Suppressor macrophage (primary cell): ENCODE results near the gene ZNF488.
A peak's percentile ranks its signal among the peaks of the same experiment; 100 is the strongest.
"Not testable (repeated sequence)": the region's sequence is repeated elsewhere in the genome, so short reads cannot be mapped to it uniquely, and the experiment has no call there.

Source experiments
- DNase-seq, 4 experiments: peaks; one replicate each; pipeline ENCODE4 v3.0.0-alpha.2; 2020 to 2022
- total RNA-seq, 17 experiments: gene quantifications; one replicate each; lab custom pipeline; 2026; ENCODE audit warnings: mixed read lengths in 6 of 17, inconsistent platforms in 3 of 17; lab: John Stamatoyannopoulos, UW

Gene ZNF488, protein sequence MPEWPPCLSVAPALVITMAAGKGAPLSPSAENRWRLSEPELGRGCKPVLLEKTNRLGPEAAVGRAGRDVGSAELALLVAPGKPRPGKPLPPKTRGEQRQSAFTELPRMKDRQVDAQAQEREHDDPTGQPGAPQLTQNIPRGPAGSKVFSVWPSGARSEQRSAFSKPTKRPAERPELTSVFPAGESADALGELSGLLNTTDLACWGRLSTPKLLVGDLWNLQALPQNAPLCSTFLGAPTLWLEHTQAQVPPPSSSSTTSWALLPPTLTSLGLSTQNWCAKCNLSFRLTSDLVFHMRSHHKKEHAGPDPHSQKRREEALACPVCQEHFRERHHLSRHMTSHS
- 0 to 1.5 (median 0) reads per million in 17 experiments for total RNA-seq

DNA sequence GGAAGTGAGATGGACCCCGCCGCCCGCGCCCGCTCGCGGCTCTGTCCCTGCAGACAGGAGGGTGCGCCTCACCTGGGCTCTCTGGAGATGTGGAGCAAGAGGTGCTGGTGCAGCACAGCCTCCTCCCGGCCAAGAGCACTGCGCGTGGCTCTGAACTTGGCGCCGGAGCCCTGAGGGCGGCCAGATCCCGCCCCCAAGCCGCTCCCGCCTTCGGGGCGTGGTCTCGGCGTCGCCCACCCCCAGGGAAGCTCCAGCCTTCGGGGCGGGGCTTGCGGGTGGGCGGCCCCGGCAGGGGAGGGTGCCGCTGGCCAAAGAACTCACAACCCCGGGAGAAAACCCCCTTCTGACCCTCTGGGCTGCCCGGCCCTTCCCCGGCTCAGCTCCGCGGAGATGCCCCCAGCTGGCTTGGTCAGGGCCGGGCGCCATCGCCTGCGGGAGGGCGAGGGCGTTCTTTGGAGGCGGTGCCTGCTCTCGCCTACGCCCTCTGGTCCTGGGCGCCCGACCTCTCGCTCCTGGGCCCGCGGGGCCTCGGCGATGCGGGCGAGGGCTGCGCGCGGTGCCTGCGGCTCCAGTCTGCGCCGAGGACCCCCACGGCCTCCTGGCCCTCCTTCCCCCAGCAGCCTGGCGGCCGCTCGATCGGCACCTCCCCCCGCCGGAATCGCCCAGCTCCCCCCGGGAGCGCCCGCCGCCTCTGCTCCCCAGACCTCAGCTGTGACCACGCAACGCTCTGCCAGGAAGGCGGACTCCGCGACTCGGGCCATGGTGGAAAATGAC lies at the start of gene ZNF488:
Gene ZNF488, minus strand, starts transcription at position 146 of the 774 bp plus-strand sequence. CDS start 15,464 bp downstream, outside the sequence.
- peak; percentile 67 to 89 (median 78) for DNase-seq

DNA sequence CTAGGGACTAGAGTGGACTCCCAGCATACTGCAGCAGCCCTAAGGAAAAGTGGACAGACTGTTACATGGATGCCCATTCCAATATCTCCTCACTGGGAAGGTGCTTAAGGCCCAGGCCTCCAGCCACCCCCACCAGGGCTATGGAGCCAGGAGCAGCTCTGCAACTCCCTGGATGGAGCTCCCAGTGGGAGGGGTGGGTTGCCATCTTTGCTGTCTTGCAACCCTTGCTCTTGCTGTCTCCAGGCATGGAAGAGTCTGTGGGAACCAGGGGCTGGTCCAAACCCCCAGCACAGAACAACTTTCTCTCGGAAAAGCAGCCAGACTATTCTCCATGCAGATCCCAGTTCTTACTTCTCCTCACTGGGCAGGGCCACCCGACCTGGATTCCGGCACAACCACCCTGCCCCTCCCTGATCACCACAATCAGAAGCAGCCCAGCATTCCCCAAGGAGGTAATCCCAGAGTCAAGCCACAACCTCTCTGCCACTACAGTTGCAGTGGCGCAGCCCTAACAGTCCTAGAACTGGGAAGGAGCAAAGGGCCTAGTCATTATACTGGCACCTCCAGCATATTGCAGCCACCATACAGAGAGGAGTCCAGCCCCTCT lies 41.8 kb upstream of the ZNF488 start:
- DNase-seq = no peak

DNA sequence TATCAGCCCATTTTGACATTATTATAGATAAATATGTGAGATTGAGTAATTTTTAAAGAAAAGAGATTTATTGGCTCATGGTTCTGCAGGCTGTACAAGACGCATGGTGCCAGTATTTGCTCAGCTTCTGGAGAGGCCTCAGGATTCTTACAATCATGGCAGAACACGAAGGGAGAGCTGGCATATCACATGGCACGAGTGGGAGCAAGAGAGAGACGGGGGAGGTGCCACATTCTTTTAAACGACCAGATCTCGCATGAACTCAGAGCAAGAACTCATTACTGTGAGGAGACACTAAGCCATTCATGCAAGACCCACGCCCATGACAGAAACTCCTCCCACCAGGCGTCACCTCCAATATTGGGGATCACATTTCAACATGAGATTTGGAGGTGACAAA lies 40.1 kb upstream of the ZNF488 start:
- DNase-seq = no peak

DNA sequence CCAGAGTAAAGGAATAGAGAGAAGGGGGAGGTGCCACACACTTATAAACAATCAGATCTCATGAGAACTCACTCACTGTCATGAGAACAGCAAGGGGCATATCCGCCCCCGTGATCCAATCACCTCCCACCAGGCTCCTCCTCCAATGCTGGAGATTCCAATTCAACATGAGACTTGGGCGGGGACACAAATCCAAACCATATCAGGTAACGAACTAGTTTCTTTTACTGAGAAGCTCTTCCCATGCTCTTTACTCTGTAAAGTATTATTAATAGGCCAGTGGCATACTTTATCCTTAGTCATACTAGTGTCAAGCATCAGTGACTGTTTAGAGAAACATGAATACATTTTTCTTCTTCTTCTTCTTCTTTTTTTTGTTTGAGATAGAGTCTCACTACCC lies 39.4 kb upstream of the ZNF488 start:
- DNase-seq = no peak

DNA sequence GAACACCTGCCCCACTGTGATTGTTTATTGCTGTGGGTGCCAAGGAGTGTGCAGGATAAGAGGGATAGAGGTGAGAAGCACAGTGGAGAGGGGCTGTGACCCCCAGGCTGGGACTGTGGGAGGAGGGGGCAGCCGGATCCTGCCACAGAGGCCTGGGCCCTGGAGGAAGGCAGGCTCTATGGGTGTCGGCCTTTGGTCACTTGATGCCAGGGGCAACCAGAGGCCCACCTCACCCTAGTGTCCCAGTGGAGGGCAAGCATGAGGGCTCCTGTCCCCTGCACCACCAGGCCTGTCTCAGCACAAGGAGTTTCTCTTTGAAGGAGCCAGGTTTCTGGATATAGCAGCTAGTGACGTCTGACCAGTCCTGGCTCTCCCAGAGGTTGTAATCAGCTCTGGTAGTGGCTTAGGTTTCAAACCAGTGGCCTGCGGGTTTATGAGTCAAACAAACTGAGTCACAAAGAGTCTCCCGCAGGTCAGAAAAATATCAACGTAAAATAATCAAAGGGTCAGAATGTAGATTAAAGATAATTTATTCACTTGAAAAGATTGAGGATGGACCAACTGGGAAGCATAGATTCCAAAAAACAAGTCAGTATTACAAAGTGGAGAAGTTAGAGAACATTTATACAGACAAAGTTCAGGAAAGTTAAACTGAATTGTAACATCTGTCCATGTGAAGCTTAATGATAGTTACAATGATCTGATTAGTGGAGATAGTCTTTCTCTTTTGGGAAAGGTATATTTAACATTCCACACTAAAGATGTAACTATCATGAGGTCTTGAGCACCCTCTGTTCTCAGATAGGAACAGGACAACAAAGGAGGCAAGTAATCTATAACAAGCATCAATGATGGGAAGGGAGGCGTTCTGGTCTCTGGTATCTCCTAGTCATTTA lies 37.2 kb upstream of the ZNF488 start:
- no peak for DNase-seq

DNA sequence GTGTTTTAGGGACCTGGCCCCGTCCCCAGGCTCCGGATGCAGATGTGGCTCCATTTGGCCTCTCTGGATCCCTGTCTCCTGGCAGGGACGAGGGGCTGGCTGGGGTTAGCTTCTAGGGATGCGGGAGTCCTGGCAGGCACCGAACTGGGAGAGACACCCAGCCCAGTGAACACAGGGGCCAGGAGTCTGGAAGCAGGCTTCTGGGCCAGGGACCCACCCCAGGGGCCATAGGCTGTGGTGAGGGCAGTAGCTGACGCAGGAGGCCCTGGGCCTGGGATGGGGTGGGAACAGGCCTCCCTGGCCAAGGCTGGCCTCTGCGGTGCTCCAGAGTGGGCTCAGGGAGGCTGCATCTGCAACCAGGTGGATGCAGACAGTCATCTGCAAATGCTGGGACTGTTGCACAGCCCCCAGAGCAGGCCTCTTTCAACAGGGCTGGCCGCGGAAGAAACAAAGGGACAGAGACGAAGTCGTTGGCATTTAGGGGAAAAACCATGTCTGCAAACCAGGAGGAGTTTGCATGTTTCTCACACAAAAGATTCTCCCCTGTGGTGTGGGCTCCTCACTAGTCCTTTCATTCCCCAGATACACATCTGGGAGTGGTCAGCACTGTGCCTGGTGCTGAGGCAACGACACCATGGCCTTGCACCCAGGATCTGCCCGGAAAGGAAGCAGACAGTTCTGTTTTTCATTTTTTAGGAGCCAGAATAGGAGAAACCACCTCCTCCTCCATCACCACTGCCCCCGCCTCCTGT lies 36.4 kb upstream of the ZNF488 start:
- DNase-seq = no peak

DNA sequence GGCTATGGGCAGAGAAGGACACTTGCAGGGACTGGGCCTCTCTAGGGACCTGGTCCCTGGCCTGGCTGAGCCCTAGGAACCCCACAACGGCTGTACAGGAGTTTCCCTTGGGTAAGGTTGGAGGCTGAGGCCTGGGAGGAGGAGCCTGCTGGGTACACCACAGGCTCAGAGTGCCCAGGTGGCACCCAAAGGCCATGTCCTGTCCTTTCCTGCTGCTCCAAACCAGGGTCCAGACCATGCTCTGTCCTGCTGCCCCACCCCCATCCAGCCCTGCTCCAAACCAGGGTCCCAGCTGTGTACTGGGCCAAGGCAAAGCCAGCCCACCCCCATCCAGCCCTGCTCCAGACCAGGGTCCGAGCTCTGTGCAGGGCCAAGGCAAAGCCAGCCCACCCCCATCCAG lies 35.3 kb upstream of the ZNF488 start:
- no peak for DNase-seq

DNA sequence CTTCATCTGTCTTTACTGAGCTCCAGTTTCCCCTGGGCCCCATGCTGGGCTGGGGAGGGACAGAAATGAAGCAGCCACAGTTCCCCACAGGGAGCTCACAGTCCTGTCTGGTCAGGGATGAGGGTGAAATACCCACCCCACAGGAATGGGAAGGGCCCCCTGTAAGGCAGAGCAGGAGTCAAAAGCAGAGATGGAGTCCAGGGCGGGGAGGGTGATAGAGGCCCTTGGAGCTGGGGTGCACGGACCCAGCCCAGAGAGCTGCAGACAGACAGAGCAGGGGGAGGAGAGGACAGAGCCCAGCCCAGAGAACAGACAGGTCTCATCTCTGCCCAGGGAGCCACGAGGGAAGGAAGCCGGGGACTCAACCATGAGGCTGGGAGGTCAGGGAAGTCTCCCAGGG lies 34.9 kb upstream of the ZNF488 start:
- DNase-seq = no peak

DNA sequence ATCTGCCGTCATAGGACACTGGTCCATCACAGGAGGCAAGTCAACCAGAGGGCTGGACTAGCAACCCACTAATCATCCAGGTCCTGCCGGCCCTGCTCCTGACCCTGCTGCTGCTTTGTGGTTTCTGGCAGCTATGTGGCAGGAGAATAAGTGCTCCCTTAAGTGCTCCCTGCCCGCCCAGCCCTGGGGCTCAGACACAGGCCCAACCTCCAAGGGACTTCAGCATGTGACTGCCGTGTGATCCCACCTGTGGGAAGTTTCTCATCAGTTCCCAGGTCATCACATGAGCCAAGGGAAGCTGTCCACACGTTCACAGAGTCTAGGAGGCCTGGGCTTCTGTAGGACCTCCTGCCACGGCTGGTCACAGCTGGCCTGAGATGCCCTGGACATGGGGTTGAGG lies 34.2 kb upstream of the ZNF488 start:
- DNase-seq = no peak

DNA sequence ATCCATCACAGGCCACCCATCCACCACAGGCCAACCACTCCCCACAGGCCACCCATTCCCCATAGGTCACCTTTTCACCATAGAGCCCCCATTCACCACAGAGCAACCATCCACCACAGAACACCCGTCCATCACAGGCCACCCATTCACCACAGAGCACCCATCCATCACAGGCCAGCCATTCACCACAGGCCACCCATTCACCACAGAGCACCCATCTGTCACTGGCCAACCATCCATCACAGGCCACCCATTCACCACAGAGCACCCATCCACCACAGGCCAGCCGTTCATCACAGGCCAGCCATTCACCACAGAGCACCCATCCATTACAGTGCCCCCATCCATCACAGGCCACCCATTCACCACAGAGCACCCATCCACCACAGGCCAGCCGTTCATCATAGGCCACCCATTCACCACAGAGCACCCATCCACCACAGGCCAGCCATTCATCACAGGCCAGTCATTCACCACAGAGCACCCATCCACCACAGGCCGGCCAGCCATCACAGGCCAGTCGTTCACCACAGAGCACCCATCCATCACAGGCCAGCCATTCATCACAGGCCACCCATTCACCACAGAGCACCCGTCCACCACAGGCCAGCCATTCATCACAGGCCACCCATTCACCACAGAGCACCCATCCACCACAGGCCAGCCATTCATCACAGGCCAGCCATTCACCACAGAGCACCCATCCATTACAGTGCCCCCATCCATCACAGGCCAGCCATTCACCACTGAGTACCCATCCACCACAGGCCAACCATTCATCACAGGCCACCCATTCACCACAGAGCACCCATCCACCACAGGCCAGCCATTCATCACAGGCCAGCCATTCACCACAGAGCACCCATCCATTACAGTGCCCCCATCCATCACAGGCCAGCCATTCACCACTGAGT lies 32.5 kb upstream of the ZNF488 start:
- DNase-seq = not testable (repeated sequence)

DNA sequence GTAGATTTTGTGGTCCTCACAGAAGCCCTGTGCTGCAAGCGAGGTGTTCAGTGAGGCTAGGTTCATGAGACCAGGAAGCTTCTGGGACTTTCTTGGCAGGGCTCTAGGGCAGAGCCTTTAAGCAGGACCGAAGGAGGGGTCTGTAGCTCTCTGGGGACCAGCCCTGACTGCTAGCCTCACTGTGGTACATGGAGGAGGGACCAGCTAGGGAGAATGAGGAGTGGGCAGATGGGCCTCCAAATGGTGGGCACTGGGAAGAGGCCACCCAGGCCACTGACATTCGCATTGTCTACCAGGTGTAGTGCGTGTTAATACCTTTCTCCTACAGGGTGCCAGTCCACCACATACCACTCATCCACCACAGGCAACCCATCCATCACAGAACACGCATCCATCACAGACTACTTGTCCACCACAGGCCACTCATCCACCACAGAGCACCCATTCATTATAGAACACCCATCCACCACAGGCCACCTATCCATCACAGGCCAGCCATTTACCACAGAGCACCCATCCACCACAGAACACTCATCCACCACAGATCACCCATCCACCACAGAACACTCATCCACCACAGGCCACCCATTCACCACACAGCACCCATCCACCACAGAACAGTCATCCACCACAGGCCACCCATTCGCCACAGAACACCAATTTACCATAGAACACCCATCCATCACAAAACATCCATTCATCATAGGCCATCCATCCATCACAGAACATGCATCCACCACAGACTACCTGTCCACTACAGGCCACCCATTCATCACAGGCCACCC lies 31.6 kb upstream of the ZNF488 start:
- DNase-seq = no peak

DNA sequence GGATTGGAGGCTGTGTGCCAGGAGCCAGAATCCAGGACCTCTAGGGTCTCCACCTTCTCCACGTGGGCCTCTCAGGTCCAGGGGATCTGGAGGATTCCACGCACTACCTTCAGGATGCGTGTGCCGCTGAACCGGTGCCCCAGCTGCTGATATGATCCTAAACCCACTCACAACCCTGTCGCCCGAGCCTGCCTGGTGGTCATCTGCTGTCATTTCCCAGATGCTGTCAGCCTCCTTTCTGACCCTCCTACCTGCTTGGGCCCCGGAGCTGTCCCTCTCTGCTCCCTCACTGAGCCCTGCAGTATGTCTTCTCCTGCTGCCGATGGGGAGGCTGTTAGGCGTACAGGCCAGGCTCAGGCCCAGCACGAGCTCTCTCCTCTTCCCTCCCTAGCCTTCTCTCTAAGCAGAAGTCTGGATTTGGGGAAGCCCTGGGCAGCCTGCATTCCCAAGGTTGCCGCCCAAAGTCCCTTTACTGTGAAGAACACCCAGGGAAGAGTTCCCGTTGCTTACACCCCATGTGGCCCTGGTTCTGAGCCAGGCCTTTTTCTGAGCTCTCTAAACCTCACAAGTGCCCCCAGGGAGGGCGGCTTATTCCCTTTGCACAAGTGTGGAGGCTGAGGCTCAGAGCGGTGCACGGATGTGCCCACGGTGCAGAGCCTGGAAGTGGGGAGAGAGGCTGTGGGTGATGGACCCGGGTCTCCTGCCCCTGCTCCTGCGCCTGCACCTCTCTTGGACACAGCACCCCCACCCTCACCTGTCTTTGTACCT lies 30.8 kb upstream of the ZNF488 start:
- no peak for DNase-seq

DNA sequence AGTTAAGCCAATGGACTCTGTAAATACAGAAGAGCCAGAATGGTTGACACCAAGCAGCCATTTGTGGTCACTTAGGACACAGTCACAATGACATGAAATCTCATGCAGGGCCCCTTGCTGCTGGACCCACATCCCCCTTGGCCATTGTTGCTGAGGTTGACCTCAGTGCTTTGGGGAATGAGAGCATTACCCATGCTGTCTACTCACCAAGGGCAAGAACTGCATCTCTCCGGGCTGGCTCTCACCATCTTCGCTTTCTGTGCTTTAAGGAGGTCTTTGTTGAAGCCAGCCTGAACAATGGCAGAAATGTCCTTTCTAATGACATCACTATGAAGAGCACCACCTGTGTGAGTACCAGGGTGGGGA lies 30.1 kb upstream of the ZNF488 start:
- DNase-seq = no peak

DNA sequence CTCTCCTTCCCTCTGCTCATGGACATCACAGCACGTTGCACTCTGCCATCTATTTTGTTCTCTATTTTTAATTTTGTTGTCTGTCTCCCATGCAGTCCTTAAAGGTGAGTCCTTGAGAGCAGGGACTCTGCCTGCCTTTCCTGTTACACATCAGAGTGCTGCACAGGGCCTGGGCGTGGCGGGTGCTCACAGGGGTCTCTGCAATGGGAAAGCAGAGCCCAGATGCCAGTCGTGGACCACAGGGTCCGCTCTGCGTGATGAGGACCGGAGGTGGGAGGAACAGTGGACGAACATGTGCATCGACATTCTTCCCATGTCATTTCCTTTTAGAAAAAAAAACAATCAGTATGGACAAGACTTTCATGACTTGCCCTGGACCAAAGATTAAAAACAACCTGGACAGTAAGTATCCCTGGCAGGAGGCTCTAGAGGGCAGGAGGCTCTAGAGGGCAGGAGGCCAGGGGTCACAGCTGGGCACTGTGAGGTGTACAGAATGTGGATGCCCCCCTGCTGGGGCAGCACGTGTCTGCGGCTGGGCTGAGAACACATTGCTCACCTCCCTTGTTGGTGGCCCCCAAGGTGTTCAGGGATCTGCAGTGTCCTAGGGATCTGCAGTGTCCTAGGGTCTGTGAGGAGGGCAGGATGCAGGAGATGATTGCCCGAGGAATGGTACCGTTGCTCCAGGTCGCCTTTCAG lies 29.6 kb upstream of the ZNF488 start:
- DNase-seq = no peak

DNA sequence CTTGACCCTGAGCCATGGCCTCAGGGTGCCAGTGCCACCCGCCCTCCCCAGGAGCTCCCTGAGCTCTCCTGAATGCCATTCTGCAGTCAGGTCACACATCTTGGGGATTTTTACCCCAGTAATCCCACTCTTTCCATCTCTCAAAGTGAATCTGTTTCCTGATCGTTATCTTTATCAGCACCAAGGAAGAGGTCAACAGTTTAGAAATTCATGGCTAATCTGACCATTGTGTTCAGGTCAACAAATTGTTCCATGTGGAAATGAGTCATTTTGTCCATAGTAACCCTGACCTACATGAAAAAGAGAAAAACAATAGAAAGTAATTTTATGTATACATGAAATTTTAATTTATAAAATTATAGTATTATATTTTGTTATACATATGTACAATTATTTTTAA lies 28.8 kb upstream of the ZNF488 start:
- DNase-seq = no peak

DNA sequence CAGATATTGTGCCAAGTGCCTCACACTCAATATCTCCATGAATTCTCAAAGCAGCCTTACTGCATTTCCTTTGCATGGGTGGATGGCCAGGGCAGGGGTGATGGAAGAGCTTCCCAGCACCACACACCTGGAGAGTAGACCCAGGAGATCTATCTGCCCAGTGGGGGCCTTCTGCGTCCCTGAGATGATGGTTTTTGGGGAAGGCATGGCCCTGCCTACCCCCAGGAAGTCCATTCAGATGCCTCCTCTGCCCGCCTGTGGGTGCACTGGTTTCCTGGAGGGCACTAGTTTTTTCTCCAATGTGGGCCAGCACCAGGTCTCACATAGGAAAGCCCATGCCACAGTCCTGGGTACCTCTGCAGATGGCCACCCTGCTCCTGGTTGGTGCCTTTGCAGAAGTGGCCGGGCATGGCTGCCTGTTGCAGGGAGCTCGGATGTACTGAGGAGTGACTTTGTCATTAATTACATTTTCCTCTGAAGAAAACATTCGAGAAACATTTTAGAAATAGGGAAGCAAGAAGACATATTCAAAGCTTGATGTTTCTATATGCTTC lies 28.2 kb upstream of the ZNF488 start:
- DNase-seq = no peak

DNA sequence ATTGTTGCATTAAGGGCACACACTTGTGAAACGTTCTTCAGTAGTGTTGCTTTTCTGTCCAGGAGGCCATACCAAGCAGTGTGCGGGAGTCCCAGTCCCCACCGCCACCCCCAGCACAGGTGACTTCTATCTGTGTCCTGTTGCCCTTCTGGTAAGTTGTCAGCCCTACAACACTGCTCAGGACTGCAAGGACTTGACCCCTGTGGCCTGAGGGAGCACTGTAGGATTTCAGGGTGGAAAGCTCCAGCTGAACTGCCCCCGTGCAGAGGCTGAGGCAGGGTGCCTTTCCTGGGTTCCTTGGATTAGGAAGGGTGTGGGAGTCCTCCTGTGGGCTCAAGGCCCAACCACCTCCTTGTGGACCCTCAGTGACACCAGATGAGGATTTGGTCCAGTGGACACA lies 26.8 kb upstream of the ZNF488 start:
- DNase-seq = no peak

DNA sequence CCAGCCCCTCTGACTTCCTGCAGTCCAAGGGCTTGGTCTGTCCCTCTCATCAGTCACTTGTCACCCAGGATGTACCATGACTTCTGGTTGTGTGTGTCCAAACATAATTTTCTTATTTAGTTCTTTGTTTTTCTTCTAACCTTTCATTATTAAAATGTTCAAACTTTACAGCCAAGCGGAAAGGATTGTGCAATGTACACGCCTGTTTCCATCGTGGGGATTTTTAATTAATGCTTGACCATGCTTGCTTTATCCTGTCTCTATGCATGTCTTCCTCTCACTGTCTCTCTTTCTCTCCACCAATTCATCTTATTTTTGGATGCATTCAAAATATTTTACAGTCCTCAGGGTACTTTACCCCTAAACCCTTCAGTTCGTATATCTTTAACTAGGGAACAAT lies 26.2 kb upstream of the ZNF488 start:
- DNase-seq = no peak
